ENCODE measurements around the gene CPNE2. TPM values are rescaled to one million over a fixed set of nuclear protein-coding genes. Genes with fewer than 3 reads are reported as not detected.

Gene CPNE2
- total and polyA plus RNA-seq, 2 of the 8 experiments (the other 6 are each of a cell fraction or from before 2014, with no cell fraction given) = 10.6 to 39.5 TPM

DNA sequence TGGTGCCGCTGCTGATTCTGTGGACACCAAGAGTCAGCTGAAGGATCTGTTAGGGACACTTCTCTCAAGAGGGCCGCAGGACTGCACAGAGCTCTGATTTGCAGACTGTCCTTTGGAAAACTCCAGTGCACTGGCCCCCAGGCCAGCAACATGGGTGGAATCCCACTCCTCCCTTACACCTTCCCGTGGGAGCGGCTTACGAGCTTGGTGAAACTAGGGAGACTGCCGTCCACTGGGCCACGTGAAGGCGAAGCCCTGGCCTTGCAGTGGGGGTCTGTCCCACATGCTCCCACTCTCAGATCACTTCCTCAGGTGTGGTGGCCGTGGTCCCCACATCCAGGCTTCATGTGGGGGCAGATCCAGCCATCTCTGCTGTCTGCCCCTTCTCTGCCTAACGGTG lies 57.0 kb downstream of the CPNE2 start (continued):
- TF ChIP-seq EZH2 (IDR thresholded peaks at IDR 0.05; ENCODE audit: low read depth, low read length, severe bottlenecking) (no peak), TCF12 (IDR thresholded peaks at IDR 0.05; ENCODE audit: low read depth, low read length) (no peak), CHD1 (IDR thresholded peaks at IDR 0.05; ENCODE audit: low read depth, low read length) (no peak)
- TF ChIP-seq, protein P1, sequence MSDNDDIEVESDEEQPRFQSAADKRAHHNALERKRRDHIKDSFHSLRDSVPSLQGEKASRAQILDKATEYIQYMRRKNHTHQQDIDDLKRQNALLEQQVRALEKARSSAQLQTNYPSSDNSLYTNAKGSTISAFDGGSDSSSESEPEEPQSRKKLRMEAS (IDR thresholded peaks at IDR 0.05) = no peak
